ENCODE measurements around the gene FLNB.

The FLNB gene

DNA sequence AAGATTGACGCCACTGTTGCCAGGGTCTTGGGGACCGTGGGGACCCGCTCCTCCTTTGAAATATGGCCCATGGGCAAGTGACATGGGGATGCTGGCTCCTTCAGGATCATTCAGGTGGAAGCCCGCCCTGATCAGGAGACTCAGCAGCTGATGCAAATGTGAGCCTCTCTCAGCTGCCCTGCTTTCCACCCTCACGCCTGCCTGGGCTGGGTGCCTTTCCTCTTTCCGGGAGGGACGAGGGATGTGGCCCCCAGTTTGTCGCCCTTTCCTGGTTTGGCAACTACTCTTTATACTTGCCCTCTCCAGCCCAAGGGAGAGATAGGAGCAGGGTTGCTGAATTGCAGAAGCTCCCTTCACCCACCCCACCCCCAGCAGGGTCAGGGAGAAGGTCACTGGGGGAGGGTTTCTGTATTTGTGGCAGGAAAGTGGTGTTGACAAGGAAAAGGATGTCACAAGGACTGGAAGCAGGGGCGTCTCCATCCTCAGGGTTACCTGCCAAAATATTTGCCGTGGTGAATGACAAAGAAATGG, 180.8 kb downstream of the FLNB start:
- H3F3A ChIP-seq (ENCODE audit: low read depth) = no peaks in the 10 kb centered on the region
- TF ChIP-seq, protein P1, sequence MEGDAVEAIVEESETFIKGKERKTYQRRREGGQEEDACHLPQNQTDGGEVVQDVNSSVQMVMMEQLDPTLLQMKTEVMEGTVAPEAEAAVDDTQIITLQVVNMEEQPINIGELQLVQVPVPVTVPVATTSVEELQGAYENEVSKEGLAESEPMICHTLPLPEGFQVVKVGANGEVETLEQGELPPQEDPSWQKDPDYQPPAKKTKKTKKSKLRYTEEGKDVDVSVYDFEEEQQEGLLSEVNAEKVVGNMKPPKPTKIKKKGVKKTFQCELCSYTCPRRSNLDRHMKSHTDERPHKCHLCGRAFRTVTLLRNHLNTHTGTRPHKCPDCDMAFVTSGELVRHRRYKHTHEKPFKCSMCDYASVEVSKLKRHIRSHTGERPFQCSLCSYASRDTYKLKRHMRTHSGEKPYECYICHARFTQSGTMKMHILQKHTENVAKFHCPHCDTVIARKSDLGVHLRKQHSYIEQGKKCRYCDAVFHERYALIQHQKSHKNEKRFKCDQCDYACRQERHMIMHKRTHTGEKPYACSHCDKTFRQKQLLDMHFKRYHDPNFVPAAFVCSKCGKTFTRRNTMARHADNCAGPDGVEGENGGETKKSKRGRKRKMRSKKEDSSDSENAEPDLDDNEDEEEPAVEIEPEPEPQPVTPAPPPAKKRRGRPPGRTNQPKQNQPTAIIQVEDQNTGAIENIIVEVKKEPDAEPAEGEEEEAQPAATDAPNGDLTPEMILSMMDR (conservative IDR thresholded peaks at IDR 0.05; ENCODE audit: low read length) = no peak
- no peak for TF ChIP-seq EZH2phosphoT487 (IDR thresholded peaks at IDR 0.05; ENCODE audit: borderline replicate concordance)
- no peaks in the 10 kb centered on the region for H3K4me1 ChIP-seq (ENCODE audit: insufficient read depth, low read length, poor library complexity, severe bottlenecking)
- no peaks in the 10 kb centered on the region for H3K79me2 ChIP-seq (ENCODE audit: insufficient read depth, low read length)
- no peak overlapping the region for H3K9ac ChIP-seq (ENCODE audit: low read depth, low read length, poor library complexity, severe bottlenecking)
- H3K9me2 ChIP-seq (replicated peaks; ENCODE audit: low read depth, low read length) = no peaks in the 10 kb centered on the region
- no peak overlapping the region for H2AFZ ChIP-seq (ENCODE audit: low read length)
- H3K4me3 ChIP-seq (ENCODE audit: low read length, poor library complexity, severe bottlenecking) = no peak overlapping the region
- no peaks in the 10 kb centered on the region for H4K20me1 ChIP-seq (ENCODE audit: insufficient read depth, low read length, poor library complexity, severe bottlenecking)
- no peak overlapping the region for H3K4me2 ChIP-seq (ENCODE audit: low read depth, low read length, poor library complexity, severe bottlenecking)
- no peaks in the 10 kb centered on the region for H3K27me3 ChIP-seq (ENCODE audit: insufficient read depth, low read length, poor library complexity, severe bottlenecking)
- no peaks in the 10 kb centered on the region for H3K36me3 ChIP-seq (ENCODE audit: insufficient read depth, low read length)
- H3K9me3 ChIP-seq (ENCODE audit: insufficient read depth, low read depth, low read length) = no peaks in the 10 kb centered on the region

GRCh38 chr3:58189691-58190090, 181.5 kb downstream of the FLNB start:
- TF ChIP-seq, protein P1 (conservative IDR thresholded peaks at IDR 0.05; ENCODE audit: low read length) = no peak
- no peak for TF ChIP-seq EZH2phosphoT487 (IDR thresholded peaks at IDR 0.05; ENCODE audit: borderline replicate concordance)
- Histone ChIP-seq H2AFZ (ENCODE audit: low read length) (no peak overlapping the region), H3K27me3 (ENCODE audit: insufficient read depth, low read length, poor library complexity, severe bottlenecking) (no peaks in the 10 kb centered on the region), H3K4me2 (ENCODE audit: low read depth, low read length, poor library complexity, severe bottlenecking) (no peak overlapping the region), H3K79me2 (ENCODE audit: insufficient read depth, low read length) (no peaks in the 10 kb centered on the region), H3K4me3 (ENCODE audit: low read length, poor library complexity, severe bottlenecking) (no peak overlapping the region), H3F3A (ENCODE audit: low read depth) (no peaks in the 10 kb centered on the region), H4K20me1 (ENCODE audit: insufficient read depth, low read length, poor library complexity, severe bottlenecking) (no peaks in the 10 kb centered on the region), H3K9me2 (replicated peaks; ENCODE audit: low read depth, low read length) (no peaks in the 10 kb centered on the region), H3K4me1 (ENCODE audit: insufficient read depth, low read length, poor library complexity, severe bottlenecking) (no peaks in the 10 kb centered on the region), H3K36me3 (ENCODE audit: insufficient read depth, low read length) (no peaks in the 10 kb centered on the region), H3K9ac (ENCODE audit: low read depth, low read length, poor library complexity, severe bottlenecking) (no peak overlapping the region), H3K9me3 (ENCODE audit: insufficient read depth, low read depth, low read length) (no peaks in the 10 kb centered on the region)

DNA sequence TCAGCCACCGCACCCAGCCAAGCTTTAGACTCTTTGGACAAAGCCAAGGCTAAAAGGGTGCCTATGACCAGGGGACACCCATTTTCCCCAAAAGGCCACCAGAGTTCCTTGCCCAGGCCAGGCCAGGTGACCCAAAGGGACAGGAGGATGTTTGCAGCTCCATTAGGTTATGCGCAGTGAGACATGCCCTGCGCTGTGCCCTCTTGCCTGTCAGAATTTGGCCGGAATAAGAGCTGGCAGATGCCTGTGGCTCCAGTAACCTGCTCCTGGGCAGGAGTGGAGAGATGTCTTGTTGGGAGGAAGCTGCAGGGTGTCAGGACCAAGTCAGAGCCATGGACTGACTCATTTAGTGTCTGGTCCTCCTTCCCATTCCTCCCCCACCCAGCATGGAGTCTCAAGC, 182.1 kb downstream of the FLNB start:
- TF ChIP-seq, protein P1 (conservative IDR thresholded peaks at IDR 0.05; ENCODE audit: low read length) = no peak
- TF ChIP-seq EZH2phosphoT487 (IDR thresholded peaks at IDR 0.05; ENCODE audit: borderline replicate concordance) = no peak
- Histone ChIP-seq H3K9me3 (ENCODE audit: insufficient read depth, low read depth, low read length) (no peaks in the 10 kb centered on the region), H3K36me3 (ENCODE audit: insufficient read depth, low read length) (no peaks in the 10 kb centered on the region), H3K4me2 (ENCODE audit: low read depth, low read length, poor library complexity, severe bottlenecking) (no peak overlapping the region), H3K9me2 (replicated peaks; ENCODE audit: low read depth, low read length) (no peaks in the 10 kb centered on the region), H3K9ac (ENCODE audit: low read depth, low read length, poor library complexity, severe bottlenecking) (no peak overlapping the region), H3K79me2 (ENCODE audit: insufficient read depth, low read length) (no peaks in the 10 kb centered on the region), H3K27me3 (ENCODE audit: insufficient read depth, low read length, poor library complexity, severe bottlenecking) (no peaks in the 10 kb centered on the region), H3K4me1 (ENCODE audit: insufficient read depth, low read length, poor library complexity, severe bottlenecking) (no peaks in the 10 kb centered on the region), H3F3A (ENCODE audit: low read depth) (no peaks in the 10 kb centered on the region), H2AFZ (ENCODE audit: low read length) (no peak overlapping the region), H4K20me1 (ENCODE audit: insufficient read depth, low read length, poor library complexity, severe bottlenecking) (no peaks in the 10 kb centered on the region), H3K4me3 (ENCODE audit: low read length, poor library complexity, severe bottlenecking) (no peak overlapping the region)

All from Loucy (cell line).